ENCODE results near the gene LRRC4C.

LRRC4C gene

GRCh38 chr11:40679276-40679675, 780.2 kb downstream of the LRRC4C start:
- no peaks in the 10 kb centered on the region for H3K27me3 ChIP-seq (ENCODE audit: control insufficient read depth, insufficient read depth, low read length)
- H3K4me3 ChIP-seq (ENCODE audit: low read length): no peak overlapping the region
- no peak overlapping the region for H3K27ac ChIP-seq (ENCODE audit: low read length)
- no CpG with 5 or more reads among the region's 3 CpGs for WGBS (ENCODE audit: insufficient coverage, insufficient read length)
- peaks cover 4% of the 10 kb centered on the region for H3K4me1 ChIP-seq (ENCODE audit: control insufficient read depth, insufficient read depth, low read length)
- H3K36me3 ChIP-seq (ENCODE audit: control insufficient read depth, insufficient read depth, low read length): no peaks in the 10 kb centered on the region
- DNase-seq (ENCODE audit: low read depth, low spot score): no peak
- H3K9me3 ChIP-seq (ENCODE audit: control insufficient read depth, insufficient read depth, low read length): no peaks in the 10 kb centered on the region

- peaks cover 2% of the 10 kb centered on the region; the same call in 1 of the 2 replicates for H3K9me3 ChIP-seq (ENCODE audit: control insufficient read depth, insufficient read depth, low read length)
- H3K27me3 ChIP-seq (ENCODE audit: control insufficient read depth, insufficient read depth, low read length): no peaks in the 10 kb centered on the region
- H3K27ac ChIP-seq (ENCODE audit: low read length): no peak overlapping the region
- H3K36me3 ChIP-seq (ENCODE audit: control insufficient read depth, insufficient read depth, low read length): no peaks in the 10 kb centered on the region
- DNase-seq (ENCODE audit: low read depth, low spot score): no peak
- no peak overlapping the region for H3K4me3 ChIP-seq (ENCODE audit: low read length)
- no CpG with 5 or more reads among the region's 2 CpGs for WGBS (ENCODE audit: insufficient coverage, insufficient read length)
- no peaks in the 10 kb centered on the region for H3K4me1 ChIP-seq (ENCODE audit: control insufficient read depth, insufficient read depth, low read length)
Observed at GRCh38 chr11:40647295-40647694, 812.2 kb downstream of the LRRC4C start.

GRCh38 chr11:40642284-40642683, 817.2 kb downstream of the LRRC4C start:
- DNase-seq (ENCODE audit: low read depth, low spot score): no peak
- Histone ChIP-seq H3K27ac (ENCODE audit: low read length) (no peak overlapping the region), H3K9me3 (ENCODE audit: control insufficient read depth, insufficient read depth, low read length) (no peaks in the 10 kb centered on the region), H3K36me3 (ENCODE audit: control insufficient read depth, insufficient read depth, low read length) (no peaks in the 10 kb centered on the region), H3K4me1 (ENCODE audit: control insufficient read depth, insufficient read depth, low read length) (no peaks in the 10 kb centered on the region), H3K27me3 (ENCODE audit: control insufficient read depth, insufficient read depth, low read length) (no peaks in the 10 kb centered on the region), H3K4me3 (ENCODE audit: low read length) (no peak overlapping the region)
- no CpG with 5 or more reads among the region's 1 CpG for WGBS (ENCODE audit: insufficient coverage, insufficient read length)

GRCh38 chr11:40619654-40620053, 839.8 kb downstream of the LRRC4C start:
- no peak overlapping the region for H3K4me3 ChIP-seq (ENCODE audit: low read length)
- H3K27me3 ChIP-seq (ENCODE audit: control insufficient read depth, insufficient read depth, low read length): no peaks in the 10 kb centered on the region
- WGBS (ENCODE audit: insufficient coverage, insufficient read length): no CpG with 5 or more reads among the region's 3 CpGs
- no peak for DNase-seq (ENCODE audit: low read depth, low spot score)
- no peaks in the 10 kb centered on the region for H3K4me1 ChIP-seq (ENCODE audit: control insufficient read depth, insufficient read depth, low read length)
- H3K27ac ChIP-seq (ENCODE audit: low read length): no peak overlapping the region
- H3K9me3 ChIP-seq (ENCODE audit: control insufficient read depth, insufficient read depth, low read length): no peaks in the 10 kb centered on the region
- no peaks in the 10 kb centered on the region for H3K36me3 ChIP-seq (ENCODE audit: control insufficient read depth, insufficient read depth, low read length)

GRCh38 chr11:40606800-40607199, 852.7 kb downstream of the LRRC4C start:
- no peak for DNase-seq (ENCODE audit: low read depth, low spot score)
- Histone ChIP-seq H3K4me3 (ENCODE audit: low read length) (no peak overlapping the region), H3K36me3 (ENCODE audit: control insufficient read depth, insufficient read depth, low read length) (no peaks in the 10 kb centered on the region), H3K4me1 (ENCODE audit: control insufficient read depth, insufficient read depth, low read length) (no peaks in the 10 kb centered on the region; the same call in 1 of the 2 replicates), H3K27ac (ENCODE audit: low read length) (no peak overlapping the region), H3K9me3 (ENCODE audit: control insufficient read depth, insufficient read depth, low read length) (no peaks in the 10 kb centered on the region), H3K27me3 (ENCODE audit: control insufficient read depth, insufficient read depth, low read length) (no peaks in the 10 kb centered on the region)
- no CpG with 5 or more reads among the region's 3 CpGs for WGBS (ENCODE audit: insufficient coverage, insufficient read length)

GRCh38 chr11:40602866-40603552, 856.4 kb downstream of the LRRC4C start:
- Histone ChIP-seq H3K27me3 (ENCODE audit: control insufficient read depth, insufficient read depth, low read length) (no peaks in the 10 kb centered on the region), H3K9me3 (ENCODE audit: control insufficient read depth, insufficient read depth, low read length) (no peaks in the 10 kb centered on the region), H3K36me3 (ENCODE audit: control insufficient read depth, insufficient read depth, low read length) (no peaks in the 10 kb centered on the region), H3K4me1 (ENCODE audit: control insufficient read depth, insufficient read depth, low read length) (no peaks in the 10 kb centered on the region; the same call in 1 of the 2 replicates), H3K4me3 (ENCODE audit: low read length) (no peak overlapping the region), H3K27ac (ENCODE audit: low read length) (no peak overlapping the region)
- no peak for DNase-seq (ENCODE audit: low read depth, low spot score)
- WGBS (ENCODE audit: insufficient coverage, insufficient read length): no CpG with 5 or more reads among the region's 3 CpGs

GRCh38 chr11:40597546-40598113, 861.8 kb downstream of the LRRC4C start:
- no peaks in the 10 kb centered on the region for H3K9me3 ChIP-seq (ENCODE audit: control insufficient read depth, insufficient read depth, low read length)
- no peaks in the 10 kb centered on the region for H3K4me1 ChIP-seq (ENCODE audit: control insufficient read depth, insufficient read depth, low read length)
- no peaks in the 10 kb centered on the region for H3K27me3 ChIP-seq (ENCODE audit: control insufficient read depth, insufficient read depth, low read length)
- WGBS (ENCODE audit: insufficient coverage, insufficient read length): no CpG with 5 or more reads among the region's 5 CpGs
- DNase-seq (ENCODE audit: low read depth, low spot score): no peak
- H3K36me3 ChIP-seq (ENCODE audit: control insufficient read depth, insufficient read depth, low read length): no peaks in the 10 kb centered on the region
- H3K27ac ChIP-seq (ENCODE audit: low read length): no peak overlapping the region
- no peak overlapping the region for H3K4me3 ChIP-seq (ENCODE audit: low read length)

GRCh38 chr11:40573254-40573891, 886.1 kb downstream of the LRRC4C start:
- DNase-seq (ENCODE audit: low read depth, low spot score): no peak
- WGBS (ENCODE audit: insufficient coverage, insufficient read length): no CpG with 5 or more reads among the region's 1 CpG
- Histone ChIP-seq H3K9me3 (ENCODE audit: control insufficient read depth, insufficient read depth, low read length) (no peaks in the 10 kb centered on the region), H3K4me3 (ENCODE audit: low read length) (no peak overlapping the region), H3K27ac (ENCODE audit: low read length) (no peak overlapping the region), H3K36me3 (ENCODE audit: control insufficient read depth, insufficient read depth, low read length) (no peaks in the 10 kb centered on the region), H3K4me1 (ENCODE audit: control insufficient read depth, insufficient read depth, low read length) (no peaks in the 10 kb centered on the region), H3K27me3 (ENCODE audit: control insufficient read depth, insufficient read depth, low read length) (no peaks in the 10 kb centered on the region)

- Histone ChIP-seq H3K4me1 (ENCODE audit: control insufficient read depth, insufficient read depth, low read length) (no peaks in the 10 kb centered on the region), H3K27ac (ENCODE audit: low read length) (no peak overlapping the region), H3K36me3 (ENCODE audit: control insufficient read depth, insufficient read depth, low read length) (no peaks in the 10 kb centered on the region), H3K9me3 (ENCODE audit: control insufficient read depth, insufficient read depth, low read length) (no peaks in the 10 kb centered on the region), H3K27me3 (ENCODE audit: control insufficient read depth, insufficient read depth, low read length) (no peaks in the 10 kb centered on the region), H3K4me3 (ENCODE audit: low read length) (no peak overlapping the region)
- DNase-seq (ENCODE audit: low read depth, low spot score): no peak
- WGBS (ENCODE audit: insufficient coverage, insufficient read length): no CpG with 5 or more reads among the region's 1 CpG
Observed at GRCh38 chr11:40569947-40570531, 889.4 kb downstream of the LRRC4C start.

- Histone ChIP-seq H3K36me3 (ENCODE audit: control insufficient read depth, insufficient read depth, low read length) (no peaks in the 10 kb centered on the region), H3K27me3 (ENCODE audit: control insufficient read depth, insufficient read depth, low read length) (no peaks in the 10 kb centered on the region), H3K9me3 (ENCODE audit: control insufficient read depth, insufficient read depth, low read length) (no peaks in the 10 kb centered on the region), H3K4me3 (ENCODE audit: low read length) (no peak overlapping the region), H3K27ac (ENCODE audit: low read length) (no peak overlapping the region), H3K4me1 (ENCODE audit: control insufficient read depth, insufficient read depth, low read length) (no peaks in the 10 kb centered on the region)
- DNase-seq (ENCODE audit: low read depth, low spot score): no peak
- WGBS (ENCODE audit: insufficient coverage, insufficient read length): no CpG with 5 or more reads among the region's 1 CpG
Observed at GRCh38 chr11:40567392-40567791, 892.1 kb downstream of the LRRC4C start.

All from iPS DF 6.9 (cell line).